Measurements from ENCODE around the gene TBC1D10A. TPM values are rescaled to one million over a fixed set of nuclear protein-coding genes. Genes with fewer than 3 reads are reported as not detected.
A peak's percentile ranks its signal among the peaks of the same experiment; 100 is the strongest.

TBC1D10A gene
- total RNA-seq, 1 experiment from 2014 or later, result 18.6 TPM

GRCh38 chr22:30356449-30357235 is 29.9 kb upstream of the TBC1D10A start, which contains the start of the genes CCDC157 and SF3A1 (continued):
- TF ChIP-seq CTCF (IDR thresholded peaks at IDR 0.05 in 2 of 3, conservative IDR thresholded peaks at IDR 0.05 in 1 of 3; ENCODE audit: borderline replicate concordance in 1 of 3, insufficient read depth in 1 of 3, low read depth in 2 of 3, low read length in 2 of 3), result no peak
- no peak for TF ChIP-seq JUND (IDR thresholded peaks at IDR 0.05)
- TF ChIP-seq EZH2 (IDR thresholded peaks at IDR 0.05), result no peak
- TF ChIP-seq SRF (IDR thresholded peaks at IDR 0.05; ENCODE audit: low read depth), result peak; percentile 78
- TF ChIP-seq FOSL1 (IDR thresholded peaks at IDR 0.05; ENCODE audit: low read depth), result no peak
- no peak for TF ChIP-seq POLR2A (IDR thresholded peaks at IDR 0.05; ENCODE audit: borderline replicate concordance, extremely low read depth, insufficient read depth, insufficient read length)
- TF ChIP-seq RAD21 (IDR thresholded peaks at IDR 0.05; ENCODE audit: low read depth), result no peak

- Histone ChIP-seq H3K4me1 (ENCODE audit: control insufficient read depth in 1 of 2, insufficient read depth in 2 of 2, low read length in 2 of 2) (peaks cover 12 to 22% of the 10 kb centered on the region in 2 experiments; a peak in 3 of 4 replicates), H3K9me3 (ENCODE audit: control insufficient read depth in 1 of 2, insufficient read depth in 1 of 2, low read depth in 1 of 2, low read length in 2 of 2) (no peaks in the 10 kb centered on the region), H3K4me3 (replicated peaks in 1 of 2; ENCODE audit: low read depth in 1 of 2, low read length in 2 of 2) (no peak overlapping the region), H3K4me2 (ENCODE audit: low read length) (peak overlapping the region; percentile 91), H3K9ac (ENCODE audit: low read length) (no peak overlapping the region), H3K27ac (ENCODE audit: low read depth, low read length) (no peak overlapping the region), H3K27me3 (ENCODE audit: insufficient read depth, low read length) (no peaks in the 10 kb centered on the region), H3K9me2 (ENCODE audit: insufficient read depth) (no peaks in the 10 kb centered on the region), H2AFZ (ENCODE audit: low read depth, low read length, poor library complexity, severe bottlenecking) (no peak overlapping the region), H4K20me1 (ENCODE audit: insufficient read depth) (no peaks in the 10 kb centered on the region), H3K36me3 (ENCODE audit: control insufficient read depth in 1 of 2, insufficient read depth in 2 of 2, low read length in 2 of 2) (peaks cover 26 to 34% of the 10 kb centered on the region in 2 experiments; a peak in 3 of 4 replicates), H3K79me2 (ENCODE audit: insufficient read depth, low read length) (peaks cover 69% of the 10 kb centered on the region)
- no TSS peak for BruUV-seq (replicated peaks)
- DNase-seq (ENCODE audit: low read depth, low spot score), result no peak
- intact Hi-C loops (cut with micrococcal nuclease), result no loop called here
- no peak for ATAC-seq
- RAD21 ChIA-PET (ENCODE audit: low non-redundant PET in 1 of 2, low total read pairs in 2 of 2, uncharacterized antibody in 2 of 2, unreplicated experiment in 2 of 2), result no interaction called here
- POLR2A ChIA-PET, result no interaction called here
- CTCF ChIA-PET, result no interaction called here
- TF ChIP-seq ELF1 (IDR thresholded peaks at IDR 0.05; ENCODE audit: borderline replicate concordance, low read depth), result no peak
- no peak for TF ChIP-seq SP1 (IDR thresholded peaks at IDR 0.05; ENCODE audit: low read depth)
- TF ChIP-seq TCF7L2 (IDR thresholded peaks at IDR 0.05; ENCODE audit: borderline replicate concordance, extremely low read depth, insufficient read depth, insufficient read length), result no peak
- TF ChIP-seq CTCF (IDR thresholded peaks at IDR 0.05 in 2 of 3, conservative IDR thresholded peaks at IDR 0.05 in 1 of 3; ENCODE audit: borderline replicate concordance in 1 of 3, insufficient read depth in 1 of 3, low read depth in 2 of 3, low read length in 2 of 3), result no peak
- TF ChIP-seq JUND (IDR thresholded peaks at IDR 0.05), result no peak
- TF ChIP-seq CBX3 (IDR thresholded peaks at IDR 0.05; ENCODE audit: low read depth), result no peak
- no peak for TF ChIP-seq MAX (IDR thresholded peaks at IDR 0.05)
- no peak for TF ChIP-seq POLR2A (IDR thresholded peaks at IDR 0.05; ENCODE audit: borderline replicate concordance, extremely low read depth, insufficient read depth, insufficient read length)
- TF ChIP-seq EGR1 (IDR thresholded peaks at IDR 0.05; ENCODE audit: low read depth), result no peak
- TF ChIP-seq REST (IDR thresholded peaks at IDR 0.05; ENCODE audit: low read depth), result no peak
Measured at GRCh38 chr22:30354644-30355043, 27.9 kb upstream of the TBC1D10A start.

All from HCT116 (cell line).